GM19035 (cell line): ENCODE results near the gene CCDC3.
"Not testable (repeated sequence)": the region's sequence is repeated elsewhere in the genome, so short reads cannot be mapped to it uniquely, and the experiment has no call there.

Source experiments
- ATAC-seq: cut with Tn5 transposase; IDR thresholded peaks from one replicate; pipeline ENCODE4 v1.9.1; 2021; ENCODE audit not compliant: unreplicated experiment

CCDC3 gene

DNA sequence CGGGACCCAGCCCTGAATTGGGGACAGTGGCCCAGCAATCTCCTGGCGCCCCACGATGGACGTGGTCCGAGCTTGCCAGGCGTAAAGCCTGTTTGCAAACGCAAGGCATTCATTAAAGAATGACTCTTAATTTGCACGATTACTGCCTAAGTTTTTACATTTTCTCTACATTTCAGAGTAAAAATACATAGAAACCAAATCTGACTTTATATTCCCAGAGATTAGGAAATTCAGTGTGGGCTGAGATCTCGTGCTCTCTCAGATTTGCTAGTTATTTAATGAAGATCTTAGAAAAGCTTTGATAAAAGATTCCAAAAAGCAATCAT, 337 bp upstream of the CCDC3 start:
- no peak for ATAC-seq

DNA sequence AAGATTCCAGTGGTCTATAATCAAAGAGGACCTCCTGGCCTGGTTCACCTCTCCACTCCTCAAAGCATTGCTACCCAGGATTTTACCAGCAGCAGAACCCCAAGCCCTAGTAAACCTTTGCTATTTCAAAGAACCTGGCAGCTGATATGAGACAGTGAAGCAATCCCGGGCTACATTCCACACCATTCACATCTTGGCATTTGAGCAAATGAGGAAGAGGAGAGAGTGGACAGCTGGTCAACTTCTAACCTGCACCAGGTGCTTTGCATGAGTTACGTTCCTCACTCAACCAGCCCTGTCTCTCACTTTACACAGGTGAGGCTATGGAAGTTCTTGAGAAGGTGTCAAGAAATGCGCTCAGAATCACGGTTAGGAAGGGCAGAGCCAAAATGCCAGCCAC, 1.1 kb downstream of the CCDC3 start:
- ATAC-seq: no peak

DNA sequence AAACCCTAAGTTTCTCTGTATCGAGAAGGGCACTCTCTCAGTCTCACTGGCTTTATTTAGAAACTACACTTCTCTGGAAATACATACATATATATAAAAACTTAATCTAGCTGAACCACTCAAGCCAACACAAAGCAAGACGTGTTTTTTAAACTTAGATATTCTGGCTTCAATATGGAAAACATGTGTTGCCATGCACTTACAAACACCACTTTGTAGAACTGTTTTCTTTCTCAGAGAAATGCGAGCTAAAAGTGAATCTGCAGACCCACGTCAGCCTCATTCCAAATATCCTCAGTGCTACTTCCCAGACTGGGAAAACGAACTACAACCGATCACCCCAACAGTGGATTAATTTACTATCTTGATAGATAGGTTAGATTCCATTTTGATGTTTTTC, 1.7 kb downstream of the CCDC3 start:
- no peak for ATAC-seq

DNA sequence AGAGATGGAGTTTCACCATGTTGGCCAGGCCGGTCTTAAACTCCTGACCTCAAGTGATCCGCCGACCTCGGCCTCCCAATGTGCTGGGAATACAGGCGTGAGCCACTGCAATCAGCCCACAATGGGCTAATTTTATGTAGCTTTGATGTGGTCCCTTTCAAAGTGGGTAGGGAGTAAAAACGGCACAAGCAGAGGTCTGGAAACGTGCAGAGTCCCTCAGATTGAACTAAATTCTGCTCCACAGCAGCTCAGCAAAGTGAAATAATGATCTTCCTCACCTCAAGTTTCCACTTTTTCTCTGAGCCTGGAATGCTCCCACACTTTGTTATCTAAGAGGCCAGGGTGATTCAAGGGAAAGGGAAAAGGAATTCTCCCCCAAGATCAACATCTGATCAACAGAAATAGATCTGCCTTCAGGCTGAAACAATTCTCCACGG, 6.1 kb downstream of the CCDC3 start:
- ATAC-seq: no peak

DNA sequence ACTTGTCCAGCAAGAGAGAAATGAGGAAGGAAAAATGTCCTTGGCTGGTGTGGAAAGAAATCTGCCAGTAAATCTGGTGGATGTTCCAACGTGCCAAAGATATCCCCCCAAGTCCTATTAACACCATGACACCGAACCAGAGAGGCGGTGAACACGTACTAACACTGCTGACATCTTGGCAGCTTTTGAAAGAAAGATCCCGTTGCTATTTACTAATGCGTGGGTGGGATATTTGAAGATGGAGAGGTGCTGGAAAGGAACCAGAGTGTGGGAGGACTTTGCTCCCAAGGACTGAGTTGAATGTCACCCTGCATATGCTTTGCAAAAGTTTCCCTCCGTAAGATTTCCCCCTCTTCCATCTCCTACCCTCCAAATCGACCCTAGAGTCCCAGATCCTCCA, 7.9 kb downstream of the CCDC3 start:
- ATAC-seq: no peak

DNA sequence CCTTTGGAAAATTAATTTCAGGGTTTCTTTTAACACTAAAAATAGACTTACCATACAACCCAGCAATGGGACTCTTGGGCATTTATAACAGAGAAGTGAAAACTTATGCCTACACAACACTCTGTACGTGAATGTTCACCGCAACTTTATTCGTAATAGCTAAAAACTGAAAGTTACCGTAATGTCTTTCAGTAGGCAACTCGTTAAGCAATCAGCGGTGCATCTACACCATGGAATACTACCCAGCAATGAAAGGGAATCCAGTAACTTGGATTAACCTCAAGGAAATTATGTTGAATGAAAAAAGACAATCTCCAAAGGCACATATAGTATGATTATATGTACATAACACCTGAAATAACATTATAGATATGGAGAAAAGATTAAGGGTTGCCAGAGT, 16.2 kb downstream of the CCDC3 start:
- no peak for ATAC-seq

DNA sequence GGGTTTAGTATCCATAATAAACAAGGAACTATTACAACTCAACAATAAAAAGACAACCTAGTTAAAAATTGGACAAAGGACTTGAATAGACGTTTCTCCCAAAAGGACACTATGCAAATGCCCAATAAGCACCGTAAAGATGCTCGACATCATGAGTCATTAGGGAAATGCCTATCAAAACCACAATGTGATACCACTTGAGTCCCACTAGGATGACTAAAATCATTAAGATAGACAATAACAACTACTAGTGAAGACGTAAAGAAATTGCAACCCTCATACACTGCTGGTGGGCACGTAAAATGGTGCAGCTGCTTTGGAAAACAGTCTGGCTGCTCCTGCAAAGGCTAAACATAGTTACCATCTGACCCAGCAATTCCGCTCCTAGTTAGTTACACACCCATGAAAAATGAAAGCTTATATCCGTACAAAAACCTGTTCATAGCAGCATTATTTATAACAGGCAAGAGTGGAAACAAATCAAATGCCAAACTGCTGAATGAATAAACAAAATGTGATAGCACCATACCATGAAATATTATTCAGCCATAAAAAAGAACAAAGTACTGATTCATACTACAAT, 17.3 kb downstream of the CCDC3 start:
- no peak for ATAC-seq

DNA sequence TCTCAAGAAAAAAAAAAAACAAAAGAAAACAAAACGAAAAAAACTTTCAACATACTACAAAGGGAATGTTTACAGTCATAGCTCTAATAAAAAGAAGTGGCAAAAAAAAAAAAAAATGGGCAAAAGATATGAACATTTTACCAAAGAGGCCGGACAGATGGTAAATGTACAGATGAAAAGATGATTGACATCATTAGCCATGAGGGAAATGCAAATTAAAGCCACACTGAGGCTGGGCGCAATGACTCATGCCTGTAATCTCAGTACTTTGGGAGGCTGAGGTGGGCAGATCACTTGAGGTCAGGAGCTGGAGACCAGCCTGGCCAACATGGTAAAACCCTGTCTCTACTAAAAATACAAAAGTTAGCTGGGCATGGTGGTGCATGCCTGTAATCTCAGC, 17.9 kb downstream of the CCDC3 start:
- not testable (repeated sequence) for ATAC-seq

DNA sequence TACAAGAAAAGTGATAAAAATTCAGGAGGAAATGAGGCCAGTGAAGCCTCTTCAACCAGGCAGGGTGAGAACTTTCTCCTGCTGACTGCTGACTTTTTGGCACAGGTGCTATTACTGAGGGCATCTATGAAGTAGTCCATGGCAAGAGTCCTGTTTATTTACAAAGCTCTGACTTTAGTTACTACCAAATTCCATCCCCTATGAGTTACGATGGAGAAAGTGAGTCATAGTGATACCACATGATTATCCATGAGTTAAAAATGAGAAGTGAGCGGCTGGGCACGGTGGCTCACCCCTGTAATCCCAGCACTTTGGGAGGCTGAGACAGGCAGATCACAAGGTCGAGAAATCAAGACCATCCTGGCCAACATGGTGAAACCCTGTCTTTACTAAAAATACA, 19.9 kb downstream of the CCDC3 start:
- ATAC-seq: no peak

DNA sequence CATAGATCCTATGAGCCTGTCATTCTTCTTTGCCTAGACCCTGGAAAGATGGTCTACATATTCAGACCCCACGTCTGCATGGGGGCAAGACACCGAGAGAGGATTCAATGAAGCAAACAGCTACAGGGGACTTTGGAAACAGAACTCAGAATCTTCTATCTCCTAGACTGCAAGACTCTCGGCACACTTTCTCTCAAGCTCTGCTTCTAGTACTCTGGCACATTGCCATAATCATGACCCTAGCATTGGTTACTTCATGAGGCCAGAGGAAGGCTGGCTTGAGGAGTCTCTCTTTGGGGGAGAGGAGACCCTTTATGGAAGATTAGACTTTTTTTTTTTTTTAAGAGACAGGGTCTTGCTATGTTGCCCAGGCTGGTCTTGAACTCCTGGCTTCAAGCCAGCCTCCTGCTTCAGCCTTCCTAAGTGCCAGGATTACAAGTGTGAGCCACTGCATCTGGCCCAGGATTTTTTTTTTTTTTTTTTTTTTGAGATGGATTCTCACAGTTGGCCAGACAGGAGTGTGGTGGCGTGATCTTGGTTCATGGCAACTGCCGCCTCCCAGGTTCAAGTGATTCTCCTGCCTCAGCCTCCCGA, 20.7 kb downstream of the CCDC3 start:
- no peak for ATAC-seq

DNA sequence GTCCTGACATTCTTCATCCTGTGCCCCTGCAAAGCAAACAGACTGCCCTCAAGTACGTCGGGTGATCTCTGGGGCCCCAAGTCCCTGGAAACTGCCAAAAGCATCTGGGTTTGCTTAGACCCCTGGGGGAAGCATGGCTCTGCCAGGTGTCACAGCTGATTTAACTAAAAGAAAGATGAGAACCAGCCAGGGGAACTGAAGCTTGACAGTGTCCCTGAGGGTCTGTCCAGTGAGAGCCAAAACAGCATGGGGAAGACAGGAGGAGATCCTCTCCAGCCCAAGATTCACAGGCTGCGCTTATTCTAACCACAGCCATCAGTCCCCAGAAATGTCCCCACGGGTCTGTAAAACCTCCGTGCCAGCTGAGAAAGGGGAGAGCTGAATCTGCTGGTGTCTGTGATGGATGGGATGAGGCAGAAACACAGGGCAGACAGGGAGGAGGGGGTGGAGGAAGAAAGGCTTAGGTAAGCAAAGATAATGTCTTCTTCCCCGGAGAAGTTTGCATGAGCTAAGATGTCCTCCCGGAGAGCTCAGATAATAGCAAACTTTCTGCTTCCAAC, 21.3 kb downstream of the CCDC3 start:
- no peak for ATAC-seq

DNA sequence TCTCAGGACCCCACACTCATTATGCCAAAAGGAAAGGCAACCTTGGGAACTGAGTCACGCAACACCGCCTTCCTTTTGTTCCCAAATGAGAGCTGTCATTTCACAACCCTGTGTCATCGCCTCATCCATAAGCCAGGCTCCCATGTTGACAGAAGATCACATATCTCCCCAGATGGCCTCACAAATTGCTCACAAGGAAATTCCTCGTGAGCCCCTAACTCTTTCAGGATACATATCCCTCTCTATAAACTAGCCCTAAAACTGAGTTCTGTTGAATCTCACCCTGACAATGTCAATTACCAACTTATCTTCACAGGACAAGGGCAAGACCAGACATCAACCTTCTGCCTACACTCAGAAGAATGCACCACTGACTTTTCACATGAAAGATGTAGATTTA, 22.6 kb downstream of the CCDC3 start:
- ATAC-seq: no peak

DNA sequence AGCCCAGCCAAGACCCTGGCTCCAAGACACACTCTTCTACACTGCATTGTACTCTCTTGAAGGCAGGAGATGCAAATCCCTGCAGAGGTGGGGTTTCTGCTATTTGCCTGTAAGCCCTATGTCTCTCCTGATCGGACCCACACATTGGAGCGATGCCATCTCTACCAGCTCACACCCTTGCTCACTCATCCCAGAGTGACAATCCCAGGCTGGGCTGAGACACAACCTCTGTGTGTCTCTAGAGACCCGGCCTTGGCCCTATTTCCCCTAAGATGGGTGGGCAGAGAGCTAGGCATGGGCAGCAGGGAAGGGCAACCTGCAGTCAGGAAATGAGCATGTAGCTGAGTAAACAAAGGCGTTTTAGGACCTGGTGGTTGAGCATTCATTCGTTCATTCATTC, 25.6 kb downstream of the CCDC3 start:
- no peak for ATAC-seq

DNA sequence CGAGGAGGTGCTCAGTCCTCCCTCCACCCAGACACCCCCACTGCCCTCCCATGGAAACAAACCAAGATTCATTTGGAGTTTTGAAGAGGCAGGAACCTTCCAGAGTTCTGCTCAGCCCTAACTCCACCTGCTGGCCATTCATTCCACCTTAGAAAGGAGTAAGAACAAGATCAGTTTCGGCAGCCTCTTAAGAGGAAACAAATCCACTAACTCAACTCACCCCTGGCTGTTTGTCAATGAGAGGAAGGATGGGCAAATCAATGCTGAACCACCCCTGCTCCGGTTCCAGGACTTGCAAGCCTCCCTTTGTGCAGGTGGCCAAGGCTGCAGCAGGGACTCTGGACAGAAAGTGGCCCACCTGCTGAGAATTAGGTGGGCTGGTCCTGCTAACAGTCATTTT, 26.2 kb downstream of the CCDC3 start:
- ATAC-seq: no peak

DNA sequence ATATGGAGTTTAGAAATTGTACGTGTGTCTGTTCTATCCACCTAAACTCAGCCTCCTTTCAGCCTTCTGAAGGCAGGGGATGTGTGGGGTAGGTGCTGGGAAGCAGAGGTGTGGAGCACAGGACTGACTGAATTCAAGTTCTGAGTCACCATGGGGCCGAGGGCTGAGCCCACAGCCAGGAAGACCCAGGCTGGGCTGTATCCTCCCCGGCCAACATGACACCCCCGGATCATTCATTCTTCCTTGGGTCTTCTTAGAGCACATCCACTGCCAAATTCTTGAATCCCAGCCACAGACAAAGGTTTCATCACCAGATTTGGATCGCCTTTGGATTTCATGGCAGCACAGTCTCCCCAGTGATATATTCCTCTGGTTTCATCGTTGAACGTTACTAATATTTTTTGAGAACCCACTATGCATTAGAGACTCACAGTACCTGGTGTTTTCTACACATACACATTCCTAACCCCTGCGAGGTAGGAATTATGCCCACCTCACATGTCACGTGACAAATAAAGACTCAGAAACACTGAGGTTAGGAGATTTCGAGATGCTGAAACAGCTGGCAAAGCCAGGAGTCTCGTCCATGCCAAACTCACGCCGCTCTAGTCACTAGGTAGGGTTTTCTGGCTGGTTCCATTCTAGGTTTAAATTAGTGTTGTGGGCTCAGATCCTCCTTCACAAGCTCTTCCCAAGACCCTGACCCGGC, 26.9 kb downstream of the CCDC3 start:
- no peak for ATAC-seq

DNA sequence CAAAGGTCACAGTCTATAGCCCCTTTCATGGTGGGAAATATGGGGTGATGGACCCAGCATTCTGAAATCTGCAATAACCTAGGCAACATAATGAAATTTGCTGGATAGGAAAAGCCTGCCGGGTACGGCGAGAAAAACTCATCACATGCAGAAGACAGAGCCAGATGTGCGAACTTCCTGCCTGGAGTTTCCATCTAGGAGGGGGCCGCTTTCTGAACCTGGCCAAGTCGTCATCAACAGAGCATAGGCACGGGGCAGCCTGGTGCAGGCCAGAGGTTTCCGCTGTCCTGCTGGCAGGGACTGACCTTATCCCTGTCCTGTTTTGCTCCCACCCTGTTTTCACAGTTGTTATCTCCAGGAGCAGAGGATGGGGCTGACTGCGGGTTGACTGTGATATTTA, 27.4 kb downstream of the CCDC3 start:
- ATAC-seq: no peak

DNA sequence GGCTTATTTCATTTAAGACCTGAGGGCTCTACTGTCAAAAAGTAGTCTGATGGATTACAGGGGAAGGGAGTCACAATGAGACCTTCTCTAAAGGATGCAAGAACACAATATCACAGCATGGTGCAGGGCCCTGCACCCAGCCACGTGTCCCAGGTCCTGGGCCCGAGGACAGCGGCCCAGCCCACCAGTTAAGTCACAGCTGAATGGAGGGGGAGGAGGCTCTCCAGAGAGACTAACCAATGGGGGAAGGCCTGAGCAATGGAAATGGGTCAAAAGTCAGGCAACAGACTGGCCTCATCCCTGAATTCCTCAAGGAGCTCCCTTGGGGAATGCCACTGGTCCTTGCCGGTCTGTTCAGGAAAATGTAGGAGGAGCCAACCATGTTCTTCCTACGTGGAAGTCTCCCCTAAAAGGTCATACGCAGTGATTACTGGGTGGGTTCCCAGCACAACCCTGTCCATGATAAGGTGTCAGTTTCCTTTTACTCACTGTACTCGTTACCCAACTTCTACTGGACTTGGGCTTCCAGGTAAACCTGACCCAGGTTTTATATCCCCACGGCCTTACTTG, 28.3 kb downstream of the CCDC3 start:
- ATAC-seq: no peak

DNA sequence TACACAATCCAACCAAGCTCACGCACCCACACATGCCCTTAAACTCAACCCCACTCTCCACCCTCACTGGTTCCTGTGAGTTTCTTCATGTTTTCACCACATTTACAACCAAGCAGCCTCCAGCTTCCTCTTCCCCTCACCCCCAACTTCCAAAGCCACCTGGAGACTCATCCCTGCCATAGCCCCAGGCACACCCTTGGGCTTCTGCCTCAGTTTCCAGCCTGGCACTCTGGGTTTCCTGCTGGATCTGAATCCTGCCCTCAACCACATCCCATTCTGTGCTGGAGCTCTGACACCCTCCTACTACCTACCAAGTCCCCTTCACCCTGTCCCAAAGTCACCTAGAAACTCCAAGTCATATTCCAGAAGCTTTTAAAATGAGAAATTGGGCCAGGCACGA, 29.4 kb downstream of the CCDC3 start:
- no peak for ATAC-seq

DNA sequence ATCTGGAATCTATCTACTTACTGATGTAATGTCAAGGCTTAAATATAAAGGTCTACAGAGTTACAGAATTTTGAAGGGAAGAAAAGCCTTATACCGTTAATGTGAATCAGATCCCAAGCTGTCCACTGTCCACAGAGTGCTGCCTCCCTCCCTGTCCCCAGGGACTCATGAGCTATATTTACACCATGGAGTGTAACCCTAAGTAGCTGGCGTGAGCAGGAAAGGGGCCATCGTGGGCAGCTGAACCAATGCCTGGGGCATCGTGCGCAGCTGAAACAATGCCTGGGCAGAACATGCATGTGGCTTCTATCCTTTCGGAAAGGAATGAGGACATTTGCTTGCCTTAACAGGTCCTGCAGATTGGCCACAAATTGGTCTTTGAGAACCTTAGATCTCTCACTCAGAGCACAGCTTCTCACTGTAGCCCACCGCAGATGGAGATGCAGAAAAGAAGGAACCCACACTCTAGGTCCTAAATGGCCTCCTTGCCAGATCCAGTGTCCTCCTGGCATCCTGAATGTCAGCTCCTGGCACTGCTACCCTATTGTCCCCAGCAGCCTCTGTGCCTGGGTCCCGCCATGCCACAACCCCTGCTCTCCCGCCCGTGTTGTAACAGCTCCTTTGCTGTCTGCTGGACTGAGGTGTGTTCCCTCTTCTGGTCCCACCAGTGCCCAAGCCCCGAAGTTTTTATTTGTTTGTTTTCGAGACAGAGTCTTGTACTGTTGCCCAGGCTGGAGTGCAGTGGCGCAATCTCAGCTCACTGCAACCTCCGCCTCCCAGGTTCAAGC, 30.3 kb downstream of the CCDC3 start:
- ATAC-seq: no peak

DNA sequence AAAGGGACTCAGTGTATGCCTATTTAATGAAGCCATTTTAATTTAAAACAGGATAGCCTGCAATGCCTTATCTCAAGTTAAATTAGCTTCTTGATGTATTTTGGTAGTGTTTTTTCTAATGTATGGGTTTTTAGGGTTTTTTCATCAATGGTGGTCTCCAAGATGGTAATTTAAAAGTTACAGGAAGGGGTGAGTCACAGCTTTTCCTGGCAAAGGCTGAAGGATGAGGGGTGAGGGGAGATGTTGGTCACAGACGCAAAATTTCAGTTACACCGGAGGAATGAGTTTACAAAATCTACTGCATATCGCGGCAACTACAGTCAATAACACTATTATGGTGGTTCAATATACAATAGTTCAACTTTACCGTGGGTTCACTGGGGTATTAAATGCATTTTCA, 31.6 kb downstream of the CCDC3 start:
- no peak for ATAC-seq

DNA sequence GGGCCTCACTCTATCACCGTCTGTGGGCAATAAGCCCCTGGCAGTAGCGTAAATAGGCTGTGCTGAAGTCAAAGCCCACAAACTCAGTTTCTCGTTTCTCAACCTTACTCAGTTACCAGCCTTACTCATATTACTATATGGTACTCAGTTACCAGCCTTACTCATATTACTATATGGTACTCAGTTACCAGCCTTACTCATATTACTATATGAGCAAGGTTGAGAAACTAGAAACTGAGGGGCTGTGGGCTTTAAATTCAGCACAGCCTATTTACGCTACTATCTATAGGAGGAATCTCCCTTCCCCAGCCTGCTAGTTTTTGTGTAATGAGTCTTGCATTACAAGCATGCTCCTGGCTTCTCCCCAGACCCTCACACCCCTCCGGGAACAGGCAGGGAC, 35.4 kb downstream of the CCDC3 start:
- no peak for ATAC-seq
